HG03521 (cell line): Measurements from ENCODE around the gene SOWAHC.

ENCODE experiments used
- ATAC-seq: cut with Tn5 transposase; IDR thresholded peaks from one replicate; pipeline ENCODE4 v1.9.1; 2021; ENCODE audit warnings: mild to moderate bottlenecking, moderate library complexity; ENCODE audit not compliant: unreplicated experiment

The SOWAHC gene

GRCh38 chr2:109644571-109645275, 30.6 kb downstream of the SOWAHC start:
- no peak for ATAC-seq

GRCh38 chr2:109645412-109646184, 31.4 kb downstream of the SOWAHC start:
- ATAC-seq: no peak

GRCh38 chr2:109646961-109647360, 32.8 kb downstream of the SOWAHC start:
- ATAC-seq: no peak

- no peak for ATAC-seq
Measured at GRCh38 chr2:109647636-109648035, 33.5 kb downstream of the SOWAHC start.

- no peak for ATAC-seq
Measured at GRCh38 chr2:109648041-109648527, 33.9 kb downstream of the SOWAHC start.

GRCh38 chr2:109649736-109650695, 35.9 kb downstream of the SOWAHC start:
- ATAC-seq: no peak

GRCh38 chr2:109654326-109655050, 40.3 kb downstream of the SOWAHC start:
- no peak for ATAC-seq

- ATAC-seq: no peak
Measured at GRCh38 chr2:109655287-109655686, 41.1 kb downstream of the SOWAHC start.

- no peak for ATAC-seq
Measured at GRCh38 chr2:109659396-109660045, 45.4 kb downstream of the SOWAHC start.

- ATAC-seq: no peak
Measured at GRCh38 chr2:109660046-109660860, 46.1 kb downstream of the SOWAHC start.

GRCh38 chr2:109662889-109663288, 48.7 kb downstream of the SOWAHC start:
- ATAC-seq: no peak

- ATAC-seq: no peak
Measured at GRCh38 chr2:109663721-109664120, 49.6 kb downstream of the SOWAHC start.

GRCh38 chr2:109666466-109666865, 52.3 kb downstream of the SOWAHC start:
- no peak for ATAC-seq
